ENCODE results near the gene CYTH1.
A peak's percentile ranks its signal among the peaks of the same experiment; 100 is the strongest.

CYTH1 gene

DNA sequence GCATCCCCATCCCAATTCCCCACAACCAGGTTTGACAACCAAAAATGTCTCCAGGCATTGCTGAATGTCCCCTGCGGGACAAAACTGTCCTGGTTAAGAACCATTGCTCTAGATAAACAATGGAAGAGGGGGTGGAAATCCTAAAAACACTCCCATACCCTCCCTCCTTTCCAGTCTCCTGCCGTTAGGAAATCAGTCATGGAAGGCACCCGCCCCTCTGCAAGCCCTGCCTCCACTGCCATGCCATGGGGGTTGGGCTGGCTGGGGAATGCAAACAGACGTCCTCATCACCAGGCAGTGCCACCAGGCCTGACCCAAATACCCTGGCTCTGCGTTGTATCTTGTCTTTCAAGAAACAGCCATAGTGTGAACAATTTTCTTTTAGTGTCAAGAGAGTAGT, 57.5 kb downstream of the CYTH1 start:
- H3K27ac Mint-ChIP-seq: peak overlapping the region; percentile 90
- peaks cover 13% of the 10 kb centered on the region for H3K36me3 Mint-ChIP-seq
- ATAC-seq (ENCODE audit: low read depth) (no peak), DNase-seq (ENCODE audit: low spot score in 2 of 2) (no peak)
- H3K4me1 Mint-ChIP-seq: peaks cover 72% of the 10 kb centered on the region
- H3K27me3 Mint-ChIP-seq: no peaks in the 10 kb centered on the region
- H3K9me3 Mint-ChIP-seq: no peaks in the 10 kb centered on the region
- peak overlapping the region; percentile 50 for H3K4me3 Mint-ChIP-seq

DNA sequence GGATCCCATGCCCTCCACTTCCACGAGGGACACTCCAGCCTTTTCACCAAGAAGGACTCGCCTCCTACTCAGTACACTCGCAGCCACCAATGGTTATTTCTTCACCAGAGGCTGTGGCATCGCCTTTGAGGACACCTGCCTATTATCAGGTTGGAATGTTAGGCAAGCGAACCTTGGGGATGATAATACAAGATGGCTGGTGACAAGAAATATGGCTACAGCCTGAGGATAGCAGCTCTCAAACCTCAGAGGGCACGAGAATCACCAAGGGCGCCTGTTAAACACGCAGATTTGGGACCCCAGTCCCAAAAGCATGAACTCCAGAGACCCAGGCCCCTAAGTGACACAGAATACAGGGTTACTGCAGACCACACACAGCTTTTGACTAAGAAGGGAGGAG, 58.1 kb downstream of the CYTH1 start:
- H3K4me3 Mint-ChIP-seq: peak overlapping the region; percentile 71

DNA sequence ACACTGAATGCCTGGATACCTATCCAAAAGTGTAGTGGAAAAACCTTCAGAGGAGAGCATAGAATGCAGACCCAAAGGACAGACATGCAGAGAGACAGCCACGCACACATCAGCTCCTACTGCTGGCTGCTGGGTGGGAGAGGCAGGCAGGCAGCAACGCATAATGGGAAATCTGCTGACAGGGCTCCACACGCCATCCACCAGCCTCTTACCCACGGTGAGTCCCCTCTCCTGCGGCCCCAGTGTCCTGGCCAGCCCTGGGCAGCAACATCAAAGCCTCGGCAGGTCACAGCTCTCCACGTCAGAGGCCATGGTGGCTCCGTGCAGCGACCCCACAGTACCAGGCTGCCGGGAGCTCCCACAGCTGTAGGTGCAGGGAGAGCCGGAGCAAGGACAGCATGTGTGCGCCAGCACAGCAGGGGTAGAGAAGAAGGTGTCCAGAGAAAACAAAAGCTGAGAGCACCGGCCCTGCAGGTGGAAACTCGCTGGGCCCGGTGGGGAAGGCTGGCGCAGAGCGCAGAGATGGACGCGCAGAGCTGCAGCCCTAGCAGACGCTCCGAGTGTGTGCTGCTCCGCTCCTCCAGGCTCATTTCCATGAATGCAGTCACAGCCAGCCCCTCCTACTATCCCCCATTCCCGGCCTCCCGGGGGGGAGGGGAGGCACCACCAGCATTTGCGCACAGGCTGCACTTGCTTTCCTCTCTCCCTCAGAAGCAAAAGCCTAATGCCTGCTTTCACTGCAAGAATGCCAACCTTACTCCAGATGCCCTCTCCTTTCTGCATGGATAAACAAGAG, 58.9 kb downstream of the CYTH1 start:
- ATAC-seq (ENCODE audit: low read depth) (no peak), DNase-seq (ENCODE audit: low spot score in 2 of 2) (no peak)
- H3K36me3 Mint-ChIP-seq: peaks cover 13% of the 10 kb centered on the region
- no peaks in the 10 kb centered on the region for H3K9me3 Mint-ChIP-seq
- peak overlapping the region; percentile 90 for H3K27ac Mint-ChIP-seq
- H3K4me1 Mint-ChIP-seq: peaks cover 77% of the 10 kb centered on the region
- H3K4me3 Mint-ChIP-seq: peak overlapping the region; percentile 71
- H3K27me3 Mint-ChIP-seq: no peaks in the 10 kb centered on the region

More for the DNA sequence above, 58.1 kb downstream of the CYTH1 start:
- ATAC-seq (ENCODE audit: low read depth): no peak
- DNase-seq (ENCODE audit: low spot score in 2 of 2): no peak
- no peaks in the 10 kb centered on the region for H3K27me3 Mint-ChIP-seq
- H3K4me1 Mint-ChIP-seq: peaks cover 73% of the 10 kb centered on the region
- H3K9me3 Mint-ChIP-seq: no peaks in the 10 kb centered on the region
- peaks cover 13% of the 10 kb centered on the region for H3K36me3 Mint-ChIP-seq
- peak overlapping the region; percentile 90 for H3K27ac Mint-ChIP-seq

DNA sequence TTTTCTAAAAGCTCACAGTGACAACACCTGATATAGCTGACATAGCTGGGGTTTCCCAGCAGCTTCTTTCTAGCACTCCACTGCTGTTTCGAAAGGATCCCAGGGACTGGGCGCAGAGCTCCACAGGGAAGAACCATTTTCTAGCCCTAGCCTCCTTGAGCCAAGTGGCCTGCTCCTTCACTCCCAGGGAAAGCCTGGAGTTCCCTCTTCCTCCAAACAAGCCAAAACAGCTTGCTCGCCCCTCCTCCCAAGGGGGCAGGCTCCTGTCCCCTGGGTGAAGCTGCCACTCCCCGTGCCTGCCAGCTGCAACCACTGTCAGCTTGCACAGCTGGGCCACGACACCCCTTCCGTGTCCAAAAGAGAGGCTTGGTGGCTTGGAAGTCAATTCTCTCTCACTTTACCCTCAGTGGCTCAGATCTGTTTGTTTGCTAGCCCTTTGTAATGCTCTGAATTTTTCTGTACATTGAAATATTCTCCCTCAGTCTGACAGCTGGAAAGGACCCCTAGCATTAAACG, 59.8 kb downstream of the CYTH1 start:
- ATAC-seq (ENCODE audit: low read depth): peak; percentile 80
- H3K9me3 Mint-ChIP-seq: no peaks in the 10 kb centered on the region
- H3K27ac Mint-ChIP-seq: peak overlapping the region; percentile 90
- peak; percentile 62 to 70 for DNase-seq (ENCODE audit: low spot score in 2 of 2)
- H3K27me3 Mint-ChIP-seq: no peaks in the 10 kb centered on the region
- peak overlapping the region; percentile 71 for H3K4me3 Mint-ChIP-seq
- H3K4me1 Mint-ChIP-seq: peaks cover 78% of the 10 kb centered on the region
- H3K36me3 Mint-ChIP-seq: peaks cover 11% of the 10 kb centered on the region

DNA sequence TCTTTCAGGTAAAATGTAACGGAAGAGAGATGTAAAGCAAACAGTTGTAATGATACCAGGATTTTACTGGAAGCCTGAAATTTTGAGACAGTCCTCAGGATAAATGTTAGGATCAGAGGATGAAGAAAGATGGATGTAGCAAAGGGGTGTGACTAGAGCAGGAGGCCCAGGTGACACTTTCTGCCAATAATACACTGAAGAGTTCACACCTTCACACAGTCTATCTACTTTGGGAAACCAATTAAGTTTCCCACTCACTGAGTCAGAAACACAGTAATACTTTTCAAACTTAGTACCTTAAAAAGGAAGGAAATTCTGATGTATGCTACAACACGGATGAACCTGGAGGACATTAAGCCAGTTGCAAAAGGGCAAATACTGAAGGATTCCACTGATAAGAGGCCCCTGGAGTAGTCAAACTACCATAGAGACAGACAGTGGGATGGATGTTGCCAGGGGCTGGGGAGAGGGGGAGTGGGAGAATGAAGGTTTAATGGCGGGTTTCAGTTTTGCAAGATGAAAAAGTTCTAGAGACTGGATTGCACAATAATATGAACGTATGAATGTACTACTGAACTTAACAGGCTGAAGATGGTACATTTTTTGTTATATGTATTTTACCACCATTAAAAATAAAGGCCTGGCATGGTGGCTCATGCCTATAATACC, 62.3 kb downstream of the CYTH1 start:
- Mint-ChIP-seq H3K27ac (peak overlapping the region; percentile 90), H3K9me3 (no peaks in the 10 kb centered on the region), H3K4me1 (peaks cover 77% of the 10 kb centered on the region), H3K4me3 (peak overlapping the region; percentile 73), H3K36me3 (no peaks in the 10 kb centered on the region), H3K27me3 (no peaks in the 10 kb centered on the region)
- DNase-seq (ENCODE audit: low spot score in 2 of 2) (no peak), ATAC-seq (ENCODE audit: low read depth) (no peak)

DNA sequence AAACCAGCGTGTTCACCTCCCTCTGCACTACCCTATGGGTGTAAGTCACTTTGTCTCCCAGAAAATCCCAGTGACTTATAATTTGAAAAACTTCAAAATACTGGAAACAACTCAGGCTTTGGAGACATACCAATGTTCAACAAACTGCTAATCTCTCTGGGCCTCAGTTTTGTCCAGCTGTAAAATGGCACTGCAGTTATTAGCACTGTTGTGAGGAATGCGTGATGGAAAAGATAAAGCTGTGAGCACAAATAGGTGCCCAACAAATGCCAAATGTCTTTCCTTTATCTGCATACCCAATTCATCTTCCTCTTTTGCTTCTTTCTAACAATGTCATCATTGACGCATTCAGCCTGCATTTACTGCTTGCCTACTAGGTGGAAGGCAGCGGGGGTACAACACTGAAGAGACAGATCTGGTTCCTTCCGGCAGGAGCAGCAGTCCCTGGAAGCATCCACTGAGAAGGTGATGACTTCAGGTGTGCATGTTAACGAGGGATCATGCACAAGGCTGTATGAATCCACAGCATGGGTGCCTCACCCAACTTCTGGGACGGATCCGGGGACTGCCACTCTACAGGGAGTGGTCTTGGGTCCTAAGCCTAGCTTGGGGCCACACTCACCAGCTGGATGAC, 63.4 kb downstream of the CYTH1 start:
- ATAC-seq (ENCODE audit: low read depth) (peak; percentile 60), DNase-seq (ENCODE audit: low spot score in 2 of 2) (peak in 1 of 2 donors; percentile 47)
- H3K36me3 Mint-ChIP-seq: peaks cover 2% of the 10 kb centered on the region
- H3K4me1 Mint-ChIP-seq: peaks cover 74% of the 10 kb centered on the region
- H3K27me3 Mint-ChIP-seq: no peaks in the 10 kb centered on the region
- H3K4me3 Mint-ChIP-seq: peak overlapping the region; percentile 73
- peak overlapping the region; percentile 90 for H3K27ac Mint-ChIP-seq
- H3K9me3 Mint-ChIP-seq: no peaks in the 10 kb centered on the region

DNA sequence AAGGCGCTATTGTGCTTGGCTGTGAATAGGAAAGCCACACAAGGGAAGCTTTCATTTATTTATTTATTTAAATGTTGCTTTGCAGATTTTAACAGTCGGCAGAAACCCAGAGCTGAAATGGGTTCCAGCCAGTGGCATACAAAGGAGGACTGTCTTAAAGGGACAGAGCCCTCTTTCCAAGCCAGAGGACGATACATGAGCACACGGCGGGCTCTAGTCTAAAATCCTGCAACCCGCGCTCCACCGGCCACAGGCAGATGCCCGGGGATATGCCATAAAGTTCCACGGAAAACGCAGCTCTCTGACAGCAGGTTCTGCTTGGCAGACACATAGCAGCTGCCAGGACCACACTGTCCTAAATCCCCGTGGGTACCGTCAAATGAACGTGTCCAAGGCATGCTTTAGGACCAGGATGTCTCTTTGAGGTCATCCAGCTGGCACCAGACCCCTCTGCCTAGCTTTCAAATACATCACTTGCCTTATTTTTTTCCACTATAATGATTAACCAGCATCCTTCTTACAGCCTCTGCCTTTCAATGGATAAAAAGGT, 64.6 kb downstream of the CYTH1 start:
- DNase-seq (ENCODE audit: low spot score in 2 of 2) (no peak), ATAC-seq (ENCODE audit: low read depth) (no peak)
- Mint-ChIP-seq H3K9me3 (no peaks in the 10 kb centered on the region), H3K36me3 (peaks cover 2% of the 10 kb centered on the region), H3K4me3 (peak overlapping the region; percentile 73), H3K27me3 (no peaks in the 10 kb centered on the region), H3K27ac (peak overlapping the region; percentile 93), H3K4me1 (peaks cover 69% of the 10 kb centered on the region)

DNA sequence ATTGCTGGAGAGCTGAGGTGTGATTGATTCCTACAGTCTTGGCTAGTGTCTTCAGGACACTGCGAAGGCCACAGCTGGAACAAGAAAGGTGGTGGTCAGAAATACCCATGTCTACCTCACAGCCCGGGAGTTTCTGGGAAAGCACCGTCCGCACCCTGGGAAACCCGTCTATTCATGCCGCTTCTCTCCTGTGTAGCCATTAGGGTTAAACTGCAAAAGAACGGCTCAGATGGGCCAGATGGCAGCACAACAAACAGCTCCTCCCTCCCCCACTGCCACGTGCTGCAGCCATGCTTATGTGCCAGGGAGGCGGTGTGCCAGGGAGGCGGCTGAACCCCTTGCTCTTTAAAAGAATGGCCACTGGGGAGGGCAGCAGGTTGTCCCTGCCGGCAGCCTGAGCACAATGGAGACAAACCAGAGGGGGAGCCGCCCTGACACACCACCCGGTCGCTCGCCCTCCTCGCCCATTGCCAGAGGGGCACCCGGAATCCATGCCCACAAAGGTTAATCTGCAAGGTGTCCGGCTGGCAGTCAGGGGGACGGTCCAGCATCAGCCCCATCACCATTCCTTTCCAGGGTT, 65.2 kb downstream of the CYTH1 start:
- H3K9me3 Mint-ChIP-seq: no peaks in the 10 kb centered on the region
- peaks cover 66% of the 10 kb centered on the region for H3K4me1 Mint-ChIP-seq
- H3K36me3 Mint-ChIP-seq: peaks cover 2% of the 10 kb centered on the region
- H3K4me3 Mint-ChIP-seq: peak overlapping the region; percentile 73
- no peak for DNase-seq (ENCODE audit: low spot score in 2 of 2)
- peak; percentile 55 for ATAC-seq (ENCODE audit: low read depth)
- H3K27me3 Mint-ChIP-seq: no peaks in the 10 kb centered on the region
- H3K27ac Mint-ChIP-seq: peak overlapping the region; percentile 93

DNA sequence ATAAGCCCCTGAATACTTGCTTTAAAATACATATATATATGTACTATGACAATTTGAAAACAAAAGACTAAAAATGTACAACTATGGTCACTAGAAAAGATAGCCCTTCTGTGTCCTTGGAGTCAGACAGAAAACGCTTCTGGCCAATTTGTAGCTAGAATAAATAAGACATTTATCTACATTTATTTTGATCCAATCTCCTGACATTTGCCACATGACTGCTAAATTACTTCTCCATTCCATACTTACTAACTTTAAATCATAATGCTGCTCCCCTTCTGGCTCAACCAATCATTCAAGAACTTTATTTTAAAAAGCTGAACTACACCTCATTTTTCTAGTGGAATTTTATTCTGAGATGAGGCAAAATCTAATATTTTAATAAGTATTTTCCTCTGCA, 65.8 kb downstream of the CYTH1 start:
- DNase-seq (ENCODE audit: low spot score in 2 of 2) (no peak), ATAC-seq (ENCODE audit: low read depth) (no peak)
- no peaks in the 10 kb centered on the region for H3K9me3 Mint-ChIP-seq
- H3K27ac Mint-ChIP-seq: peak overlapping the region; percentile 93
- H3K27me3 Mint-ChIP-seq: no peaks in the 10 kb centered on the region
- H3K4me1 Mint-ChIP-seq: peaks cover 63% of the 10 kb centered on the region
- H3K4me3 Mint-ChIP-seq: no peak overlapping the region
- H3K36me3 Mint-ChIP-seq: peaks cover 4% of the 10 kb centered on the region

DNA sequence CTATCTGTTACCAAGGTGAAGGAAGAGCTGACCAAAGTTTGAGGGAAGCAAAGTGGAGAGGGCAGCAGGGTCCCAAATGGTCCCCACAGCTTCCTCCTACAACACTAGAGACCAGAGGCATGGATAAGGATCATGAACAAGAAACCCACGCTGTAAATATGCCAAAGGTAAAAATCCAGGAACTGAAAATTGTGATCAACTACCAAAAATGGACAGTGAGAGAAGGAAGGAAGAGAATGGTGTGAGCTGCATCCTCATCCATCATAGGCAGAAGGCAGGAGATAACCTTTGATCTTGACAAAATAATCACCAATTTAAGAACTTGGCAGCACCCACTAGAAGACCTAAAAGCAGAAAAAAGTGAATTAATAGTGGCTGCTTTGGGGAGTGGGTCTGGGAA, 66.2 kb downstream of the CYTH1 start:
- Mint-ChIP-seq H3K27ac (peak overlapping the region; percentile 93), H3K9me3 (no peaks in the 10 kb centered on the region), H3K4me3 (peak overlapping the region; percentile 62), H3K36me3 (peaks cover 4% of the 10 kb centered on the region), H3K4me1 (peaks cover 63% of the 10 kb centered on the region), H3K27me3 (no peaks in the 10 kb centered on the region)
- ATAC-seq (ENCODE audit: low read depth) (no peak), DNase-seq (ENCODE audit: low spot score in 2 of 2) (no peak)

DNA sequence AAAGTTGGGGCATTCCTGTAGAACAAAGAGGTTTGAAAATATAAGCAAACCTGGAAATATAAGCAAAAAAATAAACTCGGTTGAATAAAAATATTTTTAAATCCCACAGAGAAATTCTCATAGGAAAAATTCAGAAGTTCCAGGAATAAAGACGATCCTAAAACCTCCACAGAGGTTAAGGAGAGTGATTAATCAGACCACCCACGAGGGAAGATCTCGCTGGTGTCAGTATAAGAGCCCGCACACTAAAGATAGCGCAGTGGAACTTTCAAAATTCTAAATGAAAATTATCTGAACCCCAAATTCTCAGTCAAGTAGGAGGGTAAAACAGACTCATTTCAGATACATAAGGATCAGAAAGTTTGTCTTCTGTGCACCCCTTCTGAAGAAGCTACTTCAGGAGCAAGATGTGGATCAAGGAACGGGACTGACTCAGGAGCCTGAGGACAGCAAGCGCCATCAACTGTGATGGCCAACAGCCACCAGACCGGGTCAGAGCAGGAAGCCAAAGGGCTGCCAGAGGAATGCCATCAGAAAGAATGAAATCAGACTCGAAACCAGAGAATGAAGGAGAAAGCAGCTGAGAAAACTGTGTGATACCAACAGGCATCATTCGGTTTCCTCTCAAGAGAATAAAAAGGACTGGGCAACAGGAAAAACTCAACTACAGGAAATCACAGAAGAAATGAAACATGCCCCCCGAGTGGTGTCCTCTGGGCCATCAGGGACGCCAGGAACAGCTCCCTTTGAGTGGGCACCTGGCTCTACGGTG, 66.9 kb downstream of the CYTH1 start:
- no peaks in the 10 kb centered on the region for H3K9me3 Mint-ChIP-seq
- DNase-seq (ENCODE audit: low spot score in 2 of 2) (no peak), ATAC-seq (ENCODE audit: low read depth) (no peak)
- H3K4me1 Mint-ChIP-seq: peaks cover 67% of the 10 kb centered on the region
- H3K36me3 Mint-ChIP-seq: peaks cover 6% of the 10 kb centered on the region
- peak overlapping the region; percentile 62 for H3K4me3 Mint-ChIP-seq
- peak overlapping the region; percentile 93 for H3K27ac Mint-ChIP-seq
- no peaks in the 10 kb centered on the region for H3K27me3 Mint-ChIP-seq

DNA sequence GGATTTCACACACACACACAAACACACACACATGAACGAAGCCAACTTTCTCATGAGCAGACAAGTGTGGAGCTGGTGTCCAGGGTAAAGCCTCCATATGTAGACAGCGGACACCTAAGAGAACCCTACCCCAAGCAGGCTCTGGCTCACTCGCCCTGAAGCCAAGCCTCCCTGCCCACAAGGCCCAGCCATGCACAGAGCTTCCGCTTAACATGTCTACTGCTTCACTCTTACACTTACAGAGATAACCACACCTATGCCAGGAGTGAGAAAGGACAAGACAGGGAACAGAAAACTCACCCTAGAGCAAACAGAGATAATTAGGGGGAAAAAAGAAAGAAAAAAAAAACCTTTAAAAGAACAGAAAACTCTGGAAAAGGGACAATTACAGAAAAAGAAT, 67.5 kb downstream of the CYTH1 start:
- Mint-ChIP-seq H3K36me3 (peaks cover 6% of the 10 kb centered on the region), H3K9me3 (no peaks in the 10 kb centered on the region), H3K4me1 (peaks cover 67% of the 10 kb centered on the region), H3K27ac (peak overlapping the region; percentile 93), H3K27me3 (no peaks in the 10 kb centered on the region), H3K4me3 (peak overlapping the region; percentile 66)
- DNase-seq (ENCODE audit: low spot score in 2 of 2): no peak
- peak; percentile 51 for ATAC-seq (ENCODE audit: low read depth)

DNA sequence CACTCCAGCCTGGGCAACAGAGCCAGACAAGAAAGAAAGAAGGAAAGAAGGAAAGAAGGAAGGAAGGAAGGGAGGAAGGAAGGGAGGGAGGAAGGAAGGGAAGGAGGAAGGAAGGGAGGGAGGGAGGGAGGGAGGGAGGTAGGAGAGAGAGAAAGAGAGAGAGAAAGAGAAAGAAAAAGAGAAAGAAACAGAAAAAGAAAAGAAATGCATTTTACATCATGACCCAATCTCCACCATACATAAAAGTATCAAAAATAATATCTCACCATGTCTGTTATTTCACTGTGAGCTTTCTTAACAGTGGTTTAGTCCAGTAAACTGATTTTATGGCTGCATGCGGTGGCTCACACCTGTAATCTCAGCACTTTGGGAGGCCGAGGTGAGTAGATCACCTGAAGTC, 70.0 kb downstream of the CYTH1 start:
- Mint-ChIP-seq H3K27me3 (no peaks in the 10 kb centered on the region), H3K27ac (peak overlapping the region; percentile 68), H3K9me3 (no peaks in the 10 kb centered on the region), H3K4me1 (peaks cover 61% of the 10 kb centered on the region), H3K36me3 (peaks cover 6% of the 10 kb centered on the region), H3K4me3 (peak overlapping the region; percentile 18)
- DNase-seq (ENCODE audit: low spot score in 2 of 2) (no peak), ATAC-seq (ENCODE audit: low read depth) (no peak)
